Measurements from ENCODE around the gene TTLL5. TPM values are rescaled to one million over a fixed set of nuclear protein-coding genes. Genes with fewer than 3 reads are reported as not detected.

The TTLL5 gene
- total RNA-seq, 1 donor from 2014 or later, result 36.9 TPM

DNA sequence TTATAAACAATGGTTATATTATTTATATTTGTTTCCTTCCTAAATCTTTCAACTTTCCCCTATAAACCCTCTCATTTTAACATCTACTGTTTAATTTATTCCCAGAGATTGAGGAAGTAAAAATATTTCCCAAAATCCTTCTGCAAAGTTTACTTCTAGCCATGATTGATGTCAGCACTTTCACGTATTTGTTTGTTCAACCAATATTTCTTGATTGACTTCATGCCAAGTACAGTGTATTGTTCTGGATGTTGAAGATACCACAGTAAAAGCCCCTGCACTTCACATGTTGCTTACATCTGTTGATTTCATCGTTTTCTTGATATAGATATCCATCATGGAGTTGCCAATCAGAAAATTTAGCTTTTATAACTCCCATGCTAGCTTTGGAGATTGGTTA lies 81.8 kb downstream of the TTLL5 start:
- no peak for DNase-seq

- DNase-seq, result no peak
These were observed 86.9 kb downstream of the TTLL5 start for GRCh38 chr14:75747899-75748298.

- no peak for DNase-seq
These were observed 87.3 kb downstream of the TTLL5 start for GRCh38 chr14:75748336-75748735.

- DNase-seq, result no peak
These were observed 90.2 kb downstream of the TTLL5 start for GRCh38 chr14:75751296-75751695.

DNA sequence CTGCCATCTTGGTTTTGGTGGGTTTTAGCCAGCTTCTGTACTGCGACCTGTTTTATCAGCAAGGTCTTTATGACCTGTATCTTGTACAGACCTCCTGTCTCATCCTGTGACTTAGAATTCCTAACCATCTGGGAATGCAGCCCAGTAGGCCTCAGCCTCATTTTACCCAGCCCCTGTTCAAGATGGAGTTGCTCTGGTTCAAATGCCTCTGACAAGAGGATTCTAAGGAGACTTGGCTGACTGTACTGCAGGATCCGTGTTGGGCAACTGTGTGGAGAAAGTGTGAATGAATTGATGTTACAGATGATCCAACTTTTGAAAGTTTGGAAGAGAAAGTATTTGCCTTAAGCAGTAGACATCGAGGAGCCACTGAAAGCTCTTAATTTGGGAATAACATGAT lies 91.0 kb downstream of the TTLL5 start:
- no peak for DNase-seq

DNA sequence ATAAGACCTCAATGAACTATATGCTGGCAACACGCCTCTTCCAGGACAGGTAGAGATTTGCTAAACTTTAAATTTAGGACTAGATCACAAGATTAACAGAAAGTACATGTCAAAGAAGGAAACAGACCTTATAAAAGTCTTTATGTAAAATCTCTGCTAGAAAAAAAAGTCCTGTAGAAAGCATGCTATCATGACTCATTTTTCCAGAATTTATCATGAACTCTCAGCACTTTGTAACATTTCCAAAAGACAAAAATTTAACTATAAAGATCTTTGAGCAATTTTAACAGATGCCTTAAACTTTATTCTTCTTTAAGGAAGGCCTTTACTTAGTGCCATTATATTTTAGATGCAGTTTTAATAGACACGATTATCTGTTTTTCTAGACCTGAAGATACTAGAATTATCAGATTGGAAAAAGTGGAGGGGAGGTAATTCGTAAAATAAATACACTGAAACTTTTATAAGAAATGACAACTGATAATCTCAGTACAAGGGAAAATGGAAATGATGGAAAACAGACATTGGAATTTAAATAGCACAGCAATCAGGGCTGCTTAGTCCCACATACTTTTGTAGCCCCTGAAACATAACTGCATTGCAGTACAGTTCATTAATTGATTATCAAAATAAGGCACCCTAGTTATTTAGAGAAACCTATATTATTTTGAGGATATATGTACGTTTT lies 92.0 kb downstream of the TTLL5 start:
- DNase-seq, result no peak

- DNase-seq, result no peak
These were observed 92.7 kb downstream of the TTLL5 start for GRCh38 chr14:75753696-75754095.

DNA sequence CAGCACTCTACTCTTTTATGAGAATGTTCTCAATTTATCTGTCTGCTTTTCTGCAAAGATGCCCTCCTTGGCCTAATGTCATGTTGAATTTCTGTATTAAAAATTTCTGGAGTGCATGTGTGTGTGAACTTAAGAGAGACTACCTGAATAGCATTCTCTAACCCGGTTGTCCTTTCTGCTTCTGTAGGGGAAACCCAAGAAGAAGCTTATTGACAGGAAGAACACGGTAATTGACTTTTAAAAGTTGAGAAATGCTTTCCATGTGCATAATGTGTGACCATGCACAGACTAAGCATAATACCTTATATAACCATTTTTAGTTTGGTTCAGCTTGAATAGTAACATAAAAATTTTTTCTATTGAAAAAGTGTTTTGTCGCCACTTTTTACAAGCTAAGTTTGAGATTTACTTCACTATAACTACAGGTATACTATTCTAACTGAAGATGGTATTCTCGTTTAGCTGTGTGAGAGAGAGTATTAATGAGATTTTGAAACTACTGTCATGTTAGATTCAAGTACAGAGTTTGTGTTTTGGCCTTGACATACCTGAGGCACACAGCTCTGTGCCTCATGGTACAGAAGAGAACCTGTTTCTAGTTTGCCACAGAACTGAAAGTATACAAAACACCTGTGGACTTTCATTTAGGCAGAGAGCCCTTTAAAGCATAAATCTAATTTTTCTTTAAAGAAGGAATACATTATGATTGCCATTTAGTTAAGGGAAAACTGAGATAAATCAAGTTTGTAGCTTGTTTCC lies 96.8 kb downstream of the TTLL5 start:
- no peak for DNase-seq

GRCh38 chr14:75764020-75764419 lies 103.0 kb downstream of the TTLL5 start:
- DNase-seq, result no peak

DNA sequence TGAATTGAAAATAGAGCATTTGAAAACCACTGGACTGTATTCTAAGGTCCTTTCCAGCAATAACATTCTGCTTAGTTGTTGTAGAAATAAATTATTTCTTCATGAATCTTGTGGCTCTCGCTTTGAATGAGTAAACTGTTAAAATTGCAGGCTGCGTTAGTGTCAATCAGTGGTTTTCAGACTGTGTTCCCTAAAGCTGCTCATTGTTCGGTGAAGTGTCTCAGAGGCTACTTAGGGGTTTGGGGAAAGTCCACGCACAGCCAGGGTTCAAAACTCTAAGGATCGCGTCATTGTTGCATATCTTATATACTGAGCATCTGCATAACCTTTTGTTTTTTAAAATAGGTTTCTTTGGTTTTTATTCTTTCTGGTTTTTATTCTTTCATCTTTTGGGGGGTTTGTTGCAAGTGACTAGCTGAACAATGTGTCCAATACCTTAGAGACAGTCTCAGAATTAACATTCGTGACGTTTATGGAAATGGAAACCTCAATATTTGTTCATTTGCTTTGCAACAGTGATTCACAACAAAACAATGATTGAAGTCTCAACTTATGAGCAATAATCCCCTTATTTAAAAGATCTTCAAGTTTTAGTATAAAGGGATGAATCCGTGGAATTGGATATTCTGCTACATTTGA lies 108.1 kb downstream of the TTLL5 start:
- no peak for DNase-seq

- DNase-seq, result no peak
These were observed 109.6 kb downstream of the TTLL5 start for GRCh38 chr14:75770635-75771034.

DNA sequence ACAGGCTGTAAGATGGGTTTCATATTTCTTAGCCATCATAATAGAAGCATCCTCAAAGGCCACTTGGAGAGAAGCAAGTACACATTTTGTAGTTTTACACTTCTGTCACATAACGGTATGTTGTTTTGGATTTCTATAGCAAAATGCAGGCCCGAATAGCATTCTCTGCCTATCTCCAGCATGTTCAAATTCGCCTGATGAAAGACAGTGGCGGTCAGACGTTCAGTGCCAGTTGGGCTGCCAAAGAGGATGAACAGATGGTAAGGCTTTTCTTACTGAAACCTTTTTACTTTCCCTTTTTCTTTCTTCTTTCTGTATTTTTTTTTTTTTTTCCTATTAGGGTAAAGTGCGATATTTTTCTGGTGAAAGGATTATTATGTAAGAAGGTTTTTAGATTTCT lies 110.5 kb downstream of the TTLL5 start:
- DNase-seq, result no peak

DNA sequence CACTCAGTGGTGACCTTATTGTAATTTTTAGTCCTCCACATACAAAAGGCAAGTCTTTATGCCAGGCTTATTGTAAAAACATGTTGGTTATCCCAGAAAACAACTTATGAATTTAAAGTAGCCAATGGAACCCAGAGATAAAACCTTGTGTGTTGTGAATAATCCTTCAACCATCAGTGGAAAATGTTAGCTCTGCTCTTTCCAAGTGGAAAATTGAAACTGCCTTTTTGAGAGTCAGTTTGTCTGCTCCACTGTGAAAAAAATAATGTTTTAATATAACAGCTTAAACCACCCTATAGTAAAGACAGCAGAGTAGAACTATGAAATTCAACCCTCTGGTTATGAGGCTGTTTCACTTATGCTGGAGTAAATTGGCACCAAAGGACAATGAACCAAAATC lies 112.0 kb downstream of the TTLL5 start:
- no peak for DNase-seq

DNA sequence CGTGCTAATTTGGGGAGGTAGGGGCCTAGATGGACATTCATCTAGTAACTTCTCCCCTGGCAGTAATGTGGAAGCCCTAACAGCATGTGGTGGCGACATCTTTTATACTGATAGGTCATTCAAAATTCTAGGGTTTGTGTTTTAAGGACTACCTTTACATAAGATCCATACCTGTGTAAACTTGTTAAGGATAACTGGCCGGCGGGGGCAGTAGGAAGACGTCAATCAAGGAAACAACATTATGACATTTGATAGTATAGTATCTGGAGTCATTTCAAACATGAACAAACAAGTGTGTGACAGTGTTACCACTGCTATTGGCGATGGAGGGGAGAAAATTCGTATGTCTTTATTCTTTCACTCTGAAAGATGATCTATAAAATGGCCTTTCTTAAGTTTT lies 120.0 kb downstream of the TTLL5 start:
- no peak for DNase-seq

DNA sequence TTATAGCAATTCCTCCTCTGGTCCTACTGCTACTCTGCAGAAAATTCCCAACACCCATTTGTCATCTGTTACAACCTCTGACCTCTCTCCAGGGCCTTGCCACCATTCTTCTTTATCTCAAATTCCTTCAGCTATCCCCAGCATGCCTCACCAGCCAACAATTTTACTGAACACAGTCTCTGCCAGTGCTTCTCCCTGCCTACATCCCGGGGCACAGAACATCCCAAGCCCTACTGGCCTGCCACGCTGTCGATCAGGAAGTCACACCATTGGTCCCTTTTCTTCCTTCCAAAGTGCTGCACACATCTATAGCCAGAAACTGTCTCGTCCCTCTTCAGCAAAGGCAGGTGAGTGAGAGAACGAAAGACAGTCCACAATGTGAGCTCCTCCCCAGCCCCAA lies 122.1 kb downstream of the TTLL5 start:
- no peak for DNase-seq

- DNase-seq, result no peak
These were observed 122.7 kb downstream of the TTLL5 start for GRCh38 chr14:75783602-75784313.

- DNase-seq, result no peak
These were observed 123.3 kb downstream of the TTLL5 start for GRCh38 chr14:75784314-75784686.

- no peak for DNase-seq
These were observed 132.8 kb downstream of the TTLL5 start for GRCh38 chr14:75793806-75794205.

- peak; percentile 63 for DNase-seq
These were observed 133.6 kb downstream of the TTLL5 start for GRCh38 chr14:75794615-75795038.

DNA sequence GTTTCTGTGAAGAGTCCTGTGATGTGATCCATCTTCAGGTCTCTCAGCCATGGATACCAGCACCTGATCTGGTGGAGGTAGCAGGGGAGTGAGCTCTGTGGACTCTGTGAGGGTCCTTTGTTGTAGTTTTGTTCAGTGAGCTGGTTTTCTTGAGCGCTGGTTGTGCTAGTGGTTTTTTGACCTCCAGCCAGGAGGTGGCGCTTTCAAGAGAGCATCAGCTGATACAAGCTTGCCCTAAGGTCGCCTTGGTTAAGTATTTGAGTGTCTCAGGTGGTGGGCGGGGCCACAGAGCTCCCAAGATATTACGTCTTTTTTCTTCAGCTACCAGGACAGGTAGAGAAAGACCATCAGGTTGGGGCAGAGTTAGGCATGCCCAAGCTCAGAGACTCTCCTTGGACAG lies 139.7 kb downstream of the TTLL5 start:
- DNase-seq, result no peak

- no peak for DNase-seq
These were observed 141.4 kb downstream of the TTLL5 start for GRCh38 chr14:75802486-75802885.

GRCh38 chr14:75803765-75804164 lies 142.7 kb downstream of the TTLL5 start:
- DNase-seq, result no peak

GRCh38 chr14:75804570-75805275 lies 143.7 kb downstream of the TTLL5 start:
- DNase-seq, result no peak

Measured in dermis blood vessel endothelial cell (primary cell).